ENCODE measurements around the gene CBLN3.
A peak's percentile ranks its signal among the peaks of the same experiment; 100 is the strongest.

CBLN3 gene

GRCh38 chr14:24438223-24439097, 9.0 kb upstream of the CBLN3 start:
- DNase-seq: no peak

GRCh38 chr14:24437736-24438067, 8.2 kb upstream of the CBLN3 start:
- DNase-seq: no peak

GRCh38 chr14:24437020-24437735, 7.7 kb upstream of the CBLN3 start:
- no peak for DNase-seq

GRCh38 chr14:24436355-24437019, 7.0 kb upstream of the CBLN3 start:
- peak; percentile 26 for DNase-seq

GRCh38 chr14:24435998-24436354, 6.5 kb upstream of the CBLN3 start:
- no peak for DNase-seq

- no peak for DNase-seq
Measured at GRCh38 chr14:24435192-24435810, 5.8 kb upstream of the CBLN3 start.

- DNase-seq: no peak
Measured at GRCh38 chr14:24434676-24435075, 5.2 kb upstream of the CBLN3 start.

- DNase-seq: no peak
Measured at GRCh38 chr14:24434036-24434435, 4.6 kb upstream of the CBLN3 start.

GRCh38 chr14:24432259-24433131, 3.0 kb upstream of the CBLN3 start:
- no peak for DNase-seq

GRCh38 chr14:24431569-24432258, 2.2 kb upstream of the CBLN3 start:
- DNase-seq: peak; percentile 82

GRCh38 chr14:24430682-24431568, 1.5 kb upstream of the CBLN3 start:
- DNase-seq: no peak

GRCh38 chr14:24430143-24430681, 744 bp upstream of the CBLN3 start:
- DNase-seq: peak; percentile 44

GRCh38 chr14:24428628-24429394, 657 bp downstream of the CBLN3 start:
- DNase-seq: no peak

GRCh38 chr14:24427537-24428508, 1.6 kb downstream of the CBLN3 start:
- no peak for DNase-seq

GRCh38 chr14:24426912-24427536, 2.4 kb downstream of the CBLN3 start:
- DNase-seq: no peak

- DNase-seq: no peak
Measured at GRCh38 chr14:24426150-24426911, 3.1 kb downstream of the CBLN3 start.

- DNase-seq: peak; percentile 43
Measured at GRCh38 chr14:24425704-24426103, 3.8 kb downstream of the CBLN3 start.

Data from amniotic stem cell (primary cell).